Jurkat, Clone E6-1 (cell line): ENCODE results near the gene OSBPL8.
A peak's percentile ranks its signal among the peaks of the same experiment; 100 is the strongest.
"Not testable (repeated sequence)": the region's sequence is repeated elsewhere in the genome, so short reads cannot be mapped to it uniquely, and the experiment has no call there.

Experiments
- DNase-seq: peaks from one replicate; pipeline ENCODE4 v3.0.0-alpha.2; 2011; ENCODE audit warnings: low read depth, low spot score
- H3K4me3 ChIP-seq: 2 replicates; pipeline ENCODE4 v1.5.1; 2011; ENCODE audit warnings: mild to moderate bottlenecking, low read length, control low read depth, moderate library complexity

The OSBPL8 gene

GRCh38 chr12:76490763-76491162, 68.8 kb downstream of the OSBPL8 start:
- H3K4me3 ChIP-seq = no peak overlapping the region
- DNase-seq = no peak

- no peak for DNase-seq
- no peak overlapping the region for H3K4me3 ChIP-seq
Measured at GRCh38 chr12:76489737-76490136, 69.8 kb downstream of the OSBPL8 start.

GRCh38 chr12:76486011-76486410, 73.6 kb downstream of the OSBPL8 start:
- H3K4me3 ChIP-seq = no peak overlapping the region
- DNase-seq = no peak

GRCh38 chr12:76480796-76481195, 78.8 kb downstream of the OSBPL8 start:
- H3K4me3 ChIP-seq = no peak overlapping the region
- DNase-seq = no peak

GRCh38 chr12:76478045-76478444, 81.5 kb downstream of the OSBPL8 start:
- no peak for DNase-seq
- no peak overlapping the region for H3K4me3 ChIP-seq

GRCh38 chr12:76472862-76473261, 86.7 kb downstream of the OSBPL8 start:
- not testable (repeated sequence) for H3K4me3 ChIP-seq, DNase-seq

GRCh38 chr12:76471579-76471978, 88.0 kb downstream of the OSBPL8 start:
- no peak overlapping the region for H3K4me3 ChIP-seq
- DNase-seq = no peak

- no peak for DNase-seq
- H3K4me3 ChIP-seq = no peak overlapping the region
Measured at GRCh38 chr12:76470028-76470939, 89.3 kb downstream of the OSBPL8 start.

GRCh38 chr12:76464631-76465166, 94.9 kb downstream of the OSBPL8 start:
- DNase-seq = no peak
- no peak overlapping the region for H3K4me3 ChIP-seq

- DNase-seq = no peak
- no peak overlapping the region for H3K4me3 ChIP-seq
Measured at GRCh38 chr12:76462668-76463224, 96.8 kb downstream of the OSBPL8 start.

- DNase-seq = no peak
- H3K4me3 ChIP-seq = no peak overlapping the region
Measured at GRCh38 chr12:76460807-76461206, 98.8 kb downstream of the OSBPL8 start.

GRCh38 chr12:76457818-76458217, 101.8 kb downstream of the OSBPL8 start:
- DNase-seq = no peak
- H3K4me3 ChIP-seq = no peak overlapping the region

GRCh38 chr12:76457010-76457409, 102.6 kb downstream of the OSBPL8 start:
- DNase-seq = no peak
- H3K4me3 ChIP-seq = no peak overlapping the region

- H3K4me3 ChIP-seq = no peak overlapping the region
- DNase-seq = peak; percentile 38
Measured at GRCh38 chr12:76455582-76456345, 103.8 kb downstream of the OSBPL8 start.

GRCh38 chr12:76451528-76451927, 108.0 kb downstream of the OSBPL8 start:
- DNase-seq = no peak
- H3K4me3 ChIP-seq = no peak overlapping the region

- no peak for DNase-seq
Measured at GRCh38 chr12:76450690-76451089, 108.9 kb downstream of the OSBPL8 start.

GRCh38 chr12:76449993-76450392, 109.6 kb downstream of the OSBPL8 start:
- DNase-seq = no peak
- no peak overlapping the region for H3K4me3 ChIP-seq

More at GRCh38 chr12:76450690-76451089, 108.9 kb downstream of the OSBPL8 start:
- no peak overlapping the region for H3K4me3 ChIP-seq

GRCh38 chr12:76449583-76449982, 110.0 kb downstream of the OSBPL8 start:
- no peak overlapping the region for H3K4me3 ChIP-seq
- DNase-seq = no peak

- no peak for DNase-seq
Measured at GRCh38 chr12:76449016-76449415, 110.6 kb downstream of the OSBPL8 start.

GRCh38 chr12:76446090-76446489, 113.5 kb downstream of the OSBPL8 start:
- DNase-seq = no peak
- no peak overlapping the region for H3K4me3 ChIP-seq

More at GRCh38 chr12:76449016-76449415, 110.6 kb downstream of the OSBPL8 start:
- H3K4me3 ChIP-seq = no peak overlapping the region
